NT2/D1 (cell line): ENCODE measurements around the gene RANGAP1.
"Not testable (repeated sequence)": the region's sequence is repeated elsewhere in the genome, so short reads cannot be mapped to it uniquely, and the experiment has no call there.

ENCODE experiments used
- DNase-seq: peaks from one replicate; pipeline ENCODE4 v3.0.0-alpha.2; 2011; ENCODE audit warnings: low read depth, low spot score
- H3K27me3 ChIP-seq: 2 replicates; pipeline ENCODE4 v1.6.0; 2011; ENCODE audit warnings: mild to moderate bottlenecking; ENCODE audit not compliant: insufficient read length, insufficient read depth
- H3K36me3 ChIP-seq: 2 replicates; pipeline ENCODE4 v1.6.1; 2011; ENCODE audit warnings: mild to moderate bottlenecking, low read length, mixed read lengths; ENCODE audit not compliant: insufficient read depth, insufficient read length
- H3K4me1 ChIP-seq: 2 replicates; pipeline ENCODE4 v1.5.1; 2011; ENCODE audit not compliant: insufficient read depth, insufficient read length
- H3K4me3 ChIP-seq: 2 replicates; pipeline ENCODE4 v1.5.1; 2011; ENCODE audit warnings: low read depth; ENCODE audit not compliant: insufficient read length
- H3K9ac ChIP-seq: 2 replicates; pipeline ENCODE4 v1.6.0; 2011; ENCODE audit warnings: low read depth; ENCODE audit not compliant: insufficient read length
- H3K9me3 ChIP-seq: 2 replicates; pipeline ENCODE4 v1.5.1; 2011; ENCODE audit warnings: mild to moderate bottlenecking, low read length; ENCODE audit not compliant: insufficient read depth
- SUZ12 ChIP-seq: IDR thresholded peaks from 2 replicates; pipeline ENCODE4 v1.6.1; 2011; ENCODE audit not compliant: insufficient read length, insufficient read depth; ENCODE audit errors: extremely low read depth
- YY1 ChIP-seq: IDR thresholded peaks from 2 replicates; pipeline ENCODE4 v1.6.1; 2011; ENCODE audit not compliant: insufficient read length, insufficient read depth
- ZNF274 ChIP-seq: IDR thresholded peaks from 2 replicates; pipeline ENCODE4 v1.6.1; 2011; ENCODE audit warnings: mild to moderate bottlenecking, low read depth, low read length

Gene RANGAP1

GRCh38 chr22:41261541-41262249, 24.3 kb downstream of the RANGAP1 start:
- Histone ChIP-seq H3K9me3 (no peaks in the 10 kb centered on the region), H3K4me3 (no peak overlapping the region), H3K4me1 (peaks cover 9% of the 10 kb centered on the region), H3K36me3 (peaks cover 93% of the 10 kb centered on the region), H3K27me3 (no peaks in the 10 kb centered on the region), H3K9ac (no peak overlapping the region)
- no peak for DNase-seq
- TF ChIP-seq YY1 = no peak
- no peak for TF ChIP-seq ZNF274
- no peak for TF ChIP-seq SUZ12

GRCh38 chr22:41260871-41261270, 25.1 kb downstream of the RANGAP1 start:
- H3K4me3 ChIP-seq = no peak overlapping the region
- peaks cover 94% of the 10 kb centered on the region for H3K36me3 ChIP-seq
- peaks cover 10% of the 10 kb centered on the region for H3K4me1 ChIP-seq
- H3K9ac ChIP-seq = no peak overlapping the region
- TF ChIP-seq ZNF274 = no peak
- no peak for TF ChIP-seq SUZ12
- no peak for TF ChIP-seq YY1
- H3K9me3 ChIP-seq = no peaks in the 10 kb centered on the region
- no peaks in the 10 kb centered on the region for H3K27me3 ChIP-seq
- DNase-seq = no peak

- not testable (repeated sequence) for DNase-seq, H3K9ac ChIP-seq, H3K4me3 ChIP-seq, H3K27me3 ChIP-seq, H3K9me3 ChIP-seq
- Histone ChIP-seq H3K4me1 (peaks cover 10% of the 10 kb centered on the region), H3K36me3 (peaks cover 93% of the 10 kb centered on the region)
These were observed 26.2 kb downstream of the RANGAP1 start for GRCh38 chr22:41259756-41260155.

GRCh38 chr22:41257696-41258095, 28.3 kb downstream of the RANGAP1 start:
- H3K36me3 ChIP-seq = peaks cover 90% of the 10 kb centered on the region
- no peaks in the 10 kb centered on the region for H3K27me3 ChIP-seq
- H3K9me3 ChIP-seq = no peaks in the 10 kb centered on the region
- peaks cover 10% of the 10 kb centered on the region for H3K4me1 ChIP-seq
- DNase-seq = no peak
- no peak for TF ChIP-seq YY1
- TF ChIP-seq ZNF274 = no peak
- no peak for TF ChIP-seq SUZ12
- H3K9ac ChIP-seq = no peak overlapping the region
- H3K4me3 ChIP-seq = no peak overlapping the region

- H3K9me3 ChIP-seq = no peaks in the 10 kb centered on the region
- no peak for DNase-seq
- TF ChIP-seq YY1 (no peak), SUZ12 (no peak), ZNF274 (no peak)
- H3K27me3 ChIP-seq = no peaks in the 10 kb centered on the region
- peaks cover 10% of the 10 kb centered on the region for H3K4me1 ChIP-seq
- H3K36me3 ChIP-seq = peaks cover 88% of the 10 kb centered on the region
- no peak overlapping the region for H3K9ac ChIP-seq
- H3K4me3 ChIP-seq = no peak overlapping the region
These were observed 29.4 kb downstream of the RANGAP1 start for GRCh38 chr22:41256254-41257253.

GRCh38 chr22:41254230-41254629, 31.8 kb downstream of the RANGAP1 start:
- Histone ChIP-seq H3K9ac (no peak overlapping the region), H3K4me1 (peaks cover 10% of the 10 kb centered on the region), H3K9me3 (no peaks in the 10 kb centered on the region), H3K4me3 (no peak overlapping the region), H3K36me3 (peaks cover 90% of the 10 kb centered on the region), H3K27me3 (no peaks in the 10 kb centered on the region)
- DNase-seq = no peak
- TF ChIP-seq YY1 (no peak), SUZ12 (no peak), ZNF274 (no peak)

GRCh38 chr22:41252365-41252764, 33.6 kb downstream of the RANGAP1 start:
- H3K36me3 ChIP-seq = peaks cover 91% of the 10 kb centered on the region
- no peak for DNase-seq
- H3K27me3 ChIP-seq = no peaks in the 10 kb centered on the region
- H3K9me3 ChIP-seq = no peaks in the 10 kb centered on the region
- H3K4me3 ChIP-seq = no peak overlapping the region
- TF ChIP-seq SUZ12 (no peak), ZNF274 (no peak), YY1 (no peak)
- no peak overlapping the region for H3K9ac ChIP-seq
- peaks cover 10% of the 10 kb centered on the region for H3K4me1 ChIP-seq
